ENCODE data around the gene CDC42BPB.

- TF ChIP-seq EP300 (IDR thresholded peaks at IDR 0.05) (no peak), CTCF (IDR thresholded peaks at IDR 0.05) (no peak), POLR2AphosphoS5 (IDR thresholded peaks at IDR 0.05) (no peak)
These were observed 25.8 kb downstream of the CDC42BPB start for GRCh38 chr14:103031566-103031911.

Measured in suprapubic skin (tissue), 4 donors.